ENCODE data around the gene DMD.

Gene DMD

GRCh38 chrX:31117266-31117665 lies 2094.1 kb downstream of the DMD start:
- no peak for DNase-seq (ENCODE audit: low spot score)

GRCh38 chrX:31115398-31115797 lies 2096.0 kb downstream of the DMD start:
- no peak for DNase-seq (ENCODE audit: low spot score)

- DNase-seq (ENCODE audit: low spot score) = no peak
These were observed 2096.5 kb downstream of the DMD start for GRCh38 chrX:31114858-31115257.

GRCh38 chrX:31112226-31112999 lies 2098.9 kb downstream of the DMD start:
- DNase-seq (ENCODE audit: low spot score) = no peak

GRCh38 chrX:31110657-31111056 lies 2100.7 kb downstream of the DMD start:
- no peak for DNase-seq (ENCODE audit: low spot score)

- no peak for DNase-seq (ENCODE audit: low spot score)
These were observed 2111.7 kb downstream of the DMD start for GRCh38 chrX:31099536-31100090.

GRCh38 chrX:31098079-31098478 lies 2113.3 kb downstream of the DMD start:
- DNase-seq (ENCODE audit: low spot score) = no peak

GRCh38 chrX:31093639-31093975 lies 2117.7 kb downstream of the DMD start:
- DNase-seq (ENCODE audit: low spot score) = no peak

- no peak for DNase-seq (ENCODE audit: low spot score)
These were observed 2118.2 kb downstream of the DMD start for GRCh38 chrX:31092970-31093638.

GRCh38 chrX:31092476-31092875 lies 2118.9 kb downstream of the DMD start:
- DNase-seq (ENCODE audit: low spot score) = no peak

- DNase-seq (ENCODE audit: low spot score) = no peak
These were observed 2119.5 kb downstream of the DMD start for GRCh38 chrX:31091819-31092218.

GRCh38 chrX:31074522-31074921 lies 2136.8 kb downstream of the DMD start:
- DNase-seq (ENCODE audit: low spot score) = no peak

- no peak for DNase-seq (ENCODE audit: low spot score)
These were observed 2139.6 kb downstream of the DMD start, which contains the start of gene FTHL17 for GRCh38 chrX:31071725-31072124. Gene FTHL17 (minus strand): TSS chrX:31072041. CDS start chrX:31071953, 88 bp downstream.

- no peak for DNase-seq (ENCODE audit: low spot score)
These were observed 2140.1 kb downstream of the DMD start for GRCh38 chrX:31071262-31071661.

GRCh38 chrX:31070057-31070468 lies 2141.3 kb downstream of the DMD start:
- DNase-seq (ENCODE audit: low spot score) = no peak
